PC-3 (cell line): ENCODE data around the gene PIR. TPM values are rescaled to one million over a fixed set of nuclear protein-coding genes. Genes with fewer than 3 reads are reported as not detected.

Source experiments
- ATAC-seq: fragments of 200-7000 bp; cut with Tn5 transposase; 2 replicates; pipeline ENCODE4 v1.9.1; 2020; ENCODE audit warnings: mild to moderate bottlenecking, moderate library complexity
- BruUV-seq: library from RNA; stranded (reverse); fragments of 400-500 nt; replicated peaks from 2 replicates; lab custom pipeline; 2021; lab: Mats Ljungman, UMichigan
- CTCF ChIA-PET: fragments of 300-600 bp; sonication (Branson Sonifier 250); formaldehyde crosslinking; loops from one replicate; lab custom pipeline; 2022; ENCODE audit warnings: antibody characterized with exemption; lab: Charles Lee
- POLR2A ChIA-PET: fragments of 300-600 bp; sonication (Branson Sonifier 250); formaldehyde crosslinking; loops from one replicate; lab custom pipeline; 2022; ENCODE audit warnings: antibody characterized with exemption; ENCODE audit not compliant: unreplicated experiment; lab: Charles Lee
- DNase-seq: peaks from one replicate; pipeline ENCODE4 v3.0.0-alpha.2; 2015
- H2AFZ ChIP-seq: fragments of 300-600 bp; sonication (generic); 2 replicates; pipeline ENCODE4 v1.6.0; 2016; ENCODE audit warnings: antibody characterized with exemption, low read length
- H3F3A ChIP-seq: fragments of 300-600 bp; sonication (generic); one replicate; pipeline ENCODE4 v1.6.0; 2017; ENCODE audit warnings: antibody characterized with exemption, low read length, control low read depth, mild to moderate bottlenecking; ENCODE audit not compliant: unreplicated experiment
- H3K27ac ChIP-seq: fragments of 300-600 bp; sonication (generic); 2 replicates; pipeline ENCODE4 v1.5.1; 2016; ENCODE audit warnings: mild to moderate bottlenecking, low read length
- H3K27me3 ChIP-seq: fragments of 300-600 bp; sonication (generic); 2 replicates; pipeline ENCODE4 v1.6.1; 2016; ENCODE audit warnings: low read length, mixed read lengths
- H3K36me3 ChIP-seq: fragments of 300-600 bp; sonication (generic); 2 replicates; pipeline ENCODE4 v1.6.1; 2016; ENCODE audit warnings: low read depth, mixed run types, low read length, mixed read lengths
- H3K4me1 ChIP-seq: fragments of 300-600 bp; sonication (generic); 2 replicates; pipeline ENCODE4 v1.5.1; 2016; ENCODE audit warnings: low read length; ENCODE audit not compliant: insufficient read depth
- H3K4me2 ChIP-seq: fragments of 300-600 bp; sonication (generic); 2 replicates; pipeline ENCODE4 v1.6.0; 2016; ENCODE audit warnings: low read length
- H3K4me3 ChIP-seq: fragments of 300-600 bp; sonication (generic); 2 replicates; pipeline ENCODE4 v1.5.1; 2016; ENCODE audit warnings: mild to moderate bottlenecking, low read length, mixed read lengths
- H3K79me2 ChIP-seq: fragments of 300-600 bp; sonication (generic); 2 replicates; pipeline ENCODE4 v1.6.1; 2017; ENCODE audit warnings: low read length, mixed read lengths
- H3K9ac ChIP-seq: fragments of 300-600 bp; sonication (generic); 2 replicates; pipeline ENCODE4 v1.6.0; 2016; ENCODE audit warnings: mild to moderate bottlenecking, low read length
- H3K9me2 ChIP-seq: fragments of 300-600 bp; sonication (generic); replicated peaks from 2 replicates; pipeline ENCODE4 v1.6.1; 2016; ENCODE audit warnings: mixed run types, low read length, mixed read lengths
- H3K9me3 ChIP-seq: fragments of 300-600 bp; sonication (generic); 2 replicates; pipeline ENCODE4 v1.6.1; 2016; ENCODE audit warnings: low read length, mixed read lengths
- H4K20me1 ChIP-seq: fragments of 300-600 bp; sonication (generic); 2 replicates; pipeline ENCODE4 v1.6.1; 2016; ENCODE audit warnings: low read length, mixed read lengths
- CTCF ChIP-seq: fragments of 300-600 bp; sonication (generic); conservative IDR thresholded peaks from 2 replicates; pipeline ENCODE4 v1.5.1; 2017; ENCODE audit warnings: antibody characterized with exemption, low read depth, mild to moderate bottlenecking, low read length
- EZH2 ChIP-seq: fragments of 300-600 bp; sonication (generic); IDR thresholded peaks from one replicate; pipeline ENCODE4 v1.6.1; 2017; ENCODE audit warnings: antibody characterized with exemption, mild to moderate bottlenecking, low read length; ENCODE audit not compliant: unreplicated experiment
- EZH2phosphoT487 ChIP-seq: fragments of 300-600 bp; sonication (generic); IDR thresholded peaks from 2 replicates; pipeline ENCODE4 v1.6.1; 2018; ENCODE audit warnings: mild to moderate bottlenecking, antibody characterized with exemption, low read length, borderline replicate concordance
- intact Hi-C: fragments of 100-400 bp; cut with micrococcal nuclease; formaldehyde crosslinking; loops from 2 replicates; pipeline ENCODE4 v1.9.0; 2023
- total RNA-seq: library from RNA; depleted of rRNA; stranded (reverse); fragments of >200 nt; gene quantifications from 2 replicates; pipeline ENCODE4 v1.2.3, GENCODE V29; 2014

Gene PIR
- total RNA-seq, 1 experiment from 2014 or later, result 50.8 TPM

- CTCF ChIA-PET, result no interaction called here
Observed at GRCh38 chrX:15523088-15523487, 30.0 kb upstream of the PIR start.

GRCh38 chrX:15522464-15522863 is 29.3 kb upstream of the PIR start:
- no peak overlapping the region for H3K4me2 ChIP-seq
- H3K79me2 ChIP-seq, result no peaks in the 10 kb centered on the region
- no peak overlapping the region for H3K4me3 ChIP-seq
- ATAC-seq (no peak), DNase-seq (no peak)
- no peaks in the 10 kb centered on the region for H3K9me2 ChIP-seq
- TF ChIP-seq EZH2 (no peak), CTCF (no peak), EZH2phosphoT487 (no peak)
- no peaks in the 10 kb centered on the region for H3K36me3 ChIP-seq
- no peaks in the 10 kb centered on the region for H4K20me1 ChIP-seq
- no peak overlapping the region for H3K27ac ChIP-seq
- ChIA-PET POLR2A (no interaction called here), CTCF (no interaction called here)
- H3K9ac ChIP-seq, result no peak overlapping the region
- H3K4me1 ChIP-seq, result peaks cover 9% of the 10 kb centered on the region; the same call in 1 of the 2 replicates
- H3F3A ChIP-seq, result no peaks in the 10 kb centered on the region
- H2AFZ ChIP-seq, result no peak overlapping the region
- no peaks in the 10 kb centered on the region for H3K27me3 ChIP-seq
- intact Hi-C loops, result no loop called here
- no TSS peak for BruUV-seq
- H3K9me3 ChIP-seq, result no peaks in the 10 kb centered on the region

More at GRCh38 chrX:15523088-15523487, 30.0 kb upstream of the PIR start:
- intact Hi-C loops, result no loop called here
- H3K4me3 ChIP-seq, result no peak overlapping the region
- H4K20me1 ChIP-seq, result no peaks in the 10 kb centered on the region
- H3K4me1 ChIP-seq, result peaks cover 9% of the 10 kb centered on the region; the same call in 1 of the 2 replicates
- DNase-seq, result no peak
- no peak for ATAC-seq
- H3K9me2 ChIP-seq, result no peaks in the 10 kb centered on the region
- no peak overlapping the region for H3K27ac ChIP-seq
- H3K9ac ChIP-seq, result no peak overlapping the region
- H2AFZ ChIP-seq, result no peak overlapping the region
- H3K27me3 ChIP-seq, result no peaks in the 10 kb centered on the region
- H3K79me2 ChIP-seq, result no peaks in the 10 kb centered on the region
- TF ChIP-seq EZH2phosphoT487, result no peak
- no peak for TF ChIP-seq EZH2
- TF ChIP-seq CTCF, result no peak
- POLR2A ChIA-PET, result no interaction called here
- no peak overlapping the region for H3K4me2 ChIP-seq
- no peaks in the 10 kb centered on the region for H3F3A ChIP-seq
- no peaks in the 10 kb centered on the region for H3K36me3 ChIP-seq
- H3K9me3 ChIP-seq, result no peaks in the 10 kb centered on the region
- BruUV-seq, result no TSS peak

DNA sequence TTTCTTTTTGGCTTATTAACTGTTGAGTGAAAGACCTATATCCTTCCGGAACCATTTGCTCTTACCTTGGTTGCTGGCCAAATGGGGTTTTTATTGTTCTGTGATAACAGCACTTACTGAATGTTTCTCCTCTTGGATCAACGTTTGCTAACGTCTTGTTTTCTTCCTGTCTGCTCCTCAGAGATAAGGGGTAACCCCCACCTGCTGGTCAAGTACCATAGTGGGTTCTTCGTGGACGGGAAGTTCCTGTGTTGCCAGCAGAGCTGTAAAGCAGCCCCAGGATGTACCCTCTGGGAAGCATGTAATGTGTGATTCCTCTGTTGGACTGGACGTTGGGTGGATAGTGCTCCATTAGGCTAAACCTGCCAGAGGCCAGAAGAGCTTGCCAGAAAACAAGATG is 22.8 kb upstream of the PIR start:
- no peaks in the 10 kb centered on the region for H3K9me3 ChIP-seq
- intact Hi-C loops, result no loop called here
- H3K4me2 ChIP-seq, result no peak overlapping the region
- H3K9ac ChIP-seq, result no peak overlapping the region
- H2AFZ ChIP-seq, result no peak overlapping the region
- no peaks in the 10 kb centered on the region for H3K36me3 ChIP-seq
- no TSS peak for BruUV-seq
- no peaks in the 10 kb centered on the region for H4K20me1 ChIP-seq
- H3F3A ChIP-seq, result no peaks in the 10 kb centered on the region
- CTCF ChIA-PET, result no interaction called here
- POLR2A ChIA-PET, result interaction anchor here (0.6 kb wide), 1 partner anchor 43 kb away, joined by 3 read pairs; no protein-coding TSS in a partner anchor
- TF ChIP-seq CTCF, result no peak
- no peak for TF ChIP-seq EZH2
- no peak for TF ChIP-seq EZH2phosphoT487
- ATAC-seq, result no peak
- no peaks in the 10 kb centered on the region for H3K27me3 ChIP-seq
- no peak for DNase-seq
- no peaks in the 10 kb centered on the region for H3K9me2 ChIP-seq
- peaks cover 8% of the 10 kb centered on the region for H3K4me1 ChIP-seq
- no peak overlapping the region for H3K27ac ChIP-seq
- no peaks in the 10 kb centered on the region for H3K79me2 ChIP-seq
- no peak overlapping the region for H3K4me3 ChIP-seq
